ENCODE data around the gene KRT33B.
"Not testable (repeated sequence)": the region's sequence is repeated elsewhere in the genome, so short reads cannot be mapped to it uniquely, and the experiment has no call there.

The KRT33B gene

GRCh38 chr17:41346421-41346820, 23.2 kb downstream of the KRT33B start:
- DNase-seq (ENCODE audit: low spot score) = not testable (repeated sequence)

DNA sequence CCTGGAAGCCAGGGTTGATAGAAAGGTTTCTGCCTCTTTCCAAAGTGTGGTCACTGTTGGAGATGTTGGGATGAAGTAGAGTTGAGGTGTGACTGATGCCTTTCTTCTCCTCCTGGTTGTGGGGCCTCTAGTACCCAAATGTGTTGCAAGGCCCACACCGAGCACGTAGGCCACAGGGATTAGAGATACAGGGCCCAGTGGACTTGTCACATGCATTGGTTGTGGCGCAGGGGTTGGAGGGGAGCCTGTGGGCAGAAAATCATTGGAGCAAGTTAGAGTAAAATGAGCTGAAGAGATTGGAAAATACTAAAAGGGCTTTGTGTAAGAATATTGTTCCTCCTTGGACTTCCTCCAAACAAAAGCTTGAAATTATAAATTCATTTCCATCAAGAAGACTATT, 23.6 kb downstream of the KRT33B start:
- DNase-seq (ENCODE audit: low spot score) = no peak

DNA sequence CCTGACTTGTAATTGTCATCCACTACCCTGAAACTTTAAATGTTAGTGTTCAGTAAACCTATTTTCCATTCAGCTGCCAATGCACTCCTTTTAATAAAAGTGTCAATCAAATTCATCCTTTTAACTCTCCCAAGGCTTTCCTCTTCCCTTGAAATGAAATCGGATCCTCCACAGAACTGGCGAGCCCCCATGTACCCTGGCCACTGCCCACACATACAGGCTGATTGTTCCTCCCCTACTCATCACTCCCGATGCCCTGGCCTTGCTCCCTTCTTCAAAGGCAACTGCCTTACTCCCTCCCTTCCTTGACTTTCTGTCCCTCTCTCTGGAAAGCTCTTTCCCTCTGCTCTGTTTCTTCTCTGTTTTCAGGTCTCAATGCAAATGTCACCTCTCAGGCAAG, 26.6 kb downstream of the KRT33B start:
- no peak for DNase-seq (ENCODE audit: low spot score)

- no peak for DNase-seq (ENCODE audit: low spot score)
These were observed 28.4 kb downstream of the KRT33B start for GRCh38 chr17:41340934-41341861.

DNA sequence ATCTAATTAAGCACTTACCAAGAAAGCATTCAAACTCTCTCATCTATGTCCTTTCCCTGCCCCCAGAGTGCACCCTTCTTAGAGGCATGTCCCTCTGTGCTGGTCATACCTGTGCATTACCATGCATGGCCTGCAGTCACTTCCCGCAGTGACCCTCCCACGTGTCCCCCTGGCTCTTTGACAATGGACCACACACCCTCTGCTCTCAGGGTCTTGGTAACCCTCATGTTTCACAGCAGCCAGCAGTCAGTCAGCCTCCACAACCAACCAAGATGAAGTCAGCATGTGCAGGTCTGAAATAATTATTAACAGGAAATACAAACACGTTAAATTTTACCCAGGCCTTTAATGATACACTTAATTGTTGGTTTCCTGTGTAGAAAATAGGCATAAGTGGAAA, 29.1 kb downstream of the KRT33B start:
- DNase-seq (ENCODE audit: low spot score) = no peak

- no peak for DNase-seq (ENCODE audit: low spot score)
These were observed 29.9 kb downstream of the KRT33B start for GRCh38 chr17:41339571-41340172.

DNA sequence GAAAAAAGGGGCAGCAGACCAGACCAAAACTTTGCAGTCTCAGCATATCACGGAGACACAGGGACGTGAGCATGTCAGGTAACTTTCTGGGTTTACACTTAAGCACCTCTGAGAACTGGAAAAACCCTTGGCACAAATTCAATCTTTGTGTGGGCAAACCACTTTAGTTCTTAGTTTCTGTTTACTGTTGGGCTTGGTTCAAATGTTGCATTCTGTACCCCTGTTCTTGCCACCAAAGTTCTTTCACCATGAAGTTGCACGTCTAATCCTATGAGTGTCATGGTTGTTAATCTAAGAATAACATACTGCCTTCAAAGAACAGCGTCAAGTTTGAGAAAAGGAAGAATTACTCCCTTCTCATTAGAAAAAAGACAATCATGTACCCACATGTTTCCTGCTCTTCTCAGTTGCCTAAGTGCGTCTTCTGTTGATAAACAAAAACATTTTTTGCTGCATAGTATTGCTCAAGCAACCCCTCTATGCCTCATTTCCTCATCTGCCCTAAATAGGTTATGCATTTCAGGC, 30.6 kb downstream of the KRT33B start:
- DNase-seq (ENCODE audit: low spot score) = no peak

DNA sequence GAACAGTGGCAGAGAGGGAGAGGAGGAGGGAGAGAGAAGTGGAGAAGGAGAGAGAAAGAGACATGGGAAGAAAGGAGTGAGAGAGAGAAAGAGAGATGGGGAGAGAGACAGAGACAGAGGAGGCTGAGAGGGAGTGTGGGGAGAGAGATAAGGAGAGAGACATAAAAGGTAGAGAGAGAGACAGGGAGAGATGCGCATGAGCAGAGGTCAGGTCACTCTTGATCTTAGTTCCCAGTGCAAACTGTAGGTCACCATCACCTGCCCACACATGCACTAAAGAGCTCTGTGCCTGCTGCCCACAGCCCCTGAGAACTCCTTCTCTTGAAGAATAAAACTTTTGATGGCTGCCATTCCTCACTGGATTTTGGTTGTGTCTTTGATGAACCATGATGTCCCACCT, 33.9 kb downstream of the KRT33B start:
- DNase-seq (ENCODE audit: low spot score) = no peak

DNA sequence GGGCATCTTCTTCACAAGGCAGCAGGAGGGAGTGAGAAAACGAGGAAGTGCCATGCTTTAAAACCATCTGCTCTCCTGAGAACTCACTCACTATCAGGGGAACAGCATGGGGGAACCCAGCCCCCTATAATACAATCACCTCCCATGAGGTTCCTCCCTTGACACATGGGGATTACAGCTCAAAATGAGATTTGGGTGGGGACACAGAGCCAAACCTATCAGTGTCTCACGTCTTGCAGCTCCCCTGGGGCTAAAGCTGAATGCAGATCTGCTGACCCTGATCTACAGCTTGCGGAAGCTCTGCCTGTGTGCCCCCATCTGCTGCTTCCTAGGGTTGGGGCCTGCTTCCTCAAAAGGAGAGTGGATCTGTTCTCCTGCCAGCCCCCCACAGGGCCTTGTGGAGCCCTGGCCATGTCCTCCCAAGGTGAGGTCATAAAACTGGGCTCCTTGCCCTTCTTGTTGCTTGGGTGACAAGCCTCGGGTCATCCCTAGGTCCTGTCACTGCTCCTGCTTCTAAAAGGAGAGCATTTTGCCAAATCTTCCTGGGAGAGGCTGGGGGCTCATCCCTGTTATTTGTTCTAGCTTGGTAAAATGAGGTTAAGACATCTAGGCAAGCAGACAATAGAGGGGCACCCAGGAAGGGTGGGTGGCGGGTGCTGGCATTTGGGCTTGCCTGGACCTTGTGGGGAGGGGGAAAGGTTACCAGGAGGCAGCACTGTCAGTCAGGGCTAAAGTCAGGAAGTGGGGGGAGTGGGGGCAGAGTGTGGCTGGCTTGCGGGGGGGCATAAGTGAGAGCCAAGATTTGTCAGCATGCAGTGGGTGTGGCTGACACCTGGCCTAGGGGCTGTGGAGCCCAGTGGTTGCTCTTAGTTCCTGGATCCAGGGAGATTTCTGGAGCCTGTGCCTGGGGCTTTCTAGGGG, 35.0 kb downstream of the KRT33B start:
- DNase-seq (ENCODE audit: low spot score) = no peak

GRCh38 chr17:41333836-41334235, 35.8 kb downstream of the KRT33B start:
- no peak for DNase-seq (ENCODE audit: low spot score)

GRCh38 chr17:41333098-41333497, 36.5 kb downstream of the KRT33B start:
- DNase-seq (ENCODE audit: low spot score) = no peak

GRCh38 chr17:41332239-41332638, 37.4 kb downstream of the KRT33B start:
- DNase-seq (ENCODE audit: low spot score) = no peak

DNA sequence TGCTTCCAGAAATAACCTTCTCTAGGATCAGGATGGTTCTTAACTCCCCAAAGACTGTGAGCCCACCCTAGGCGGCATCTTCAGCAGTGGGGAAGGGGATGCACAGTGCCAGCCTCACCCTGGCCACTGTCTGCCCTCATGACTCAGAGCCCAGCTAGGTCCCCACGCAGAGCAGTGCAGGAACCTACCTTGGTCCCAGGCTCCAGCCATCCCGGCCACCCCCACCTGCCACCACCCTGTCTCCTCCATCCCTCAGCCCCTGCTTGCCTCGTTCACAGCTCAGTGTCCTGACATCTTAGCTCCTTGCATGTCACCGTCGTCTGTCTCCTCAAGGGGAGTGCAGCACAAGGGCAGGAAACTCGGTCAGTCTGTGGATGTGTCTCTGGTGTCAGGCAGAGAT, 38.0 kb downstream of the KRT33B start:
- DNase-seq (ENCODE audit: low spot score) = no peak

GRCh38 chr17:41329279-41329948, 40.2 kb downstream of the KRT33B start:
- DNase-seq (ENCODE audit: low spot score) = peak; percentile 22

DNA sequence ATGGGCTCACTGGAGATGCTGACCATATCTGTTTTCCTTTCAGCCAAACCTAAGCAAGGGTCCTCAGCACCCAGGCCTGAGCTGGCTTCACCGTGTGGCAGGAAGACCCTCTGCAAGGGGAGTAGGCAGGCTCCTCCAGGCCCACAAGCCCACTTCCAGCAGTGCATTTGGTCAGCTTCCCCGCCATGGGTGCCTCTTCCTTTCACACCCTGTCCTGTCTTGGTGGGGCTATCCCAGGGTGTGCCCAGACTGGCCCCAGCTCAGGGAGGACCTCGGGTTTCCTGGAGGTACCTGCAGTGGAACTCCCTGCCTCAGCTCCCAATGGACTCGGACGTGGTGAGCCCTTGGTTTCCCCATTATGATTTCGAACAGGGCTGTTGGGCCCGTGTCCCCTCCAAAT, 41.4 kb downstream of the KRT33B start:
- no peak for DNase-seq (ENCODE audit: low spot score)

DNA sequence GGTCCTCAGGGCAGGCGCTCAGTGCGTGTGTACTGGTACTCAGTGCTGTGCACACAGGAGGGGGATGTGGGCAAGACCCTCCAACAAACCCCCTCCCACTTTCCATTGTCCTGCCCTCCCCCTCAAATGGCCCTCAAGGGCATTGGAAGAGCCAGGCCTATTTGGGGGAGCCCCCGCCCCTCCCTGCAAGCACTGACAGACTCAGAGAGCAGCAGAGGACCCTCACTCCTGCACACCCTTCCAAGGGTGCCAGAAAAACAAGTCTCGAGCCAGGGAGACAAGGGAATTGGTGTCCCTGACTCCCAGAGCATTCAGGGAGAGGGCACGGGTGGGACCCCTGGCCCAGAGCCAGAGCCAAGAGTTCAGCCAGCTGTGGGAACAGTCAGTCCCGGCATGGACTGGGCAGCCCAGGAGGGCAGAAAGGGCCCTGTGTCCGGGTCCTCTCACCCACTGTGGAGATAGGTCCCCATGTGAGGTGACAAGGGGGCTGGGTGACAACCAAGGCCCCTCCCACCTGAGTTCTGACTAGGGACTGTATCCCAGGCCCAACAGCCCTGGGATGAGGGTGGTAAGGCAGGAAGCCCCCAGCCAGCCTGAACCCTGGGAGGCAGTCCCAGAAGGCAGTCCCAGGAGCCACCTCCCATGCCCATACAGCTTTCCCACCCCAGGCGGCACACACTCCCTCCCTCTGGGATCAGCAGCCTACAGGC, 42.0 kb downstream of the KRT33B start:
- DNase-seq (ENCODE audit: low spot score) = no peak

DNA sequence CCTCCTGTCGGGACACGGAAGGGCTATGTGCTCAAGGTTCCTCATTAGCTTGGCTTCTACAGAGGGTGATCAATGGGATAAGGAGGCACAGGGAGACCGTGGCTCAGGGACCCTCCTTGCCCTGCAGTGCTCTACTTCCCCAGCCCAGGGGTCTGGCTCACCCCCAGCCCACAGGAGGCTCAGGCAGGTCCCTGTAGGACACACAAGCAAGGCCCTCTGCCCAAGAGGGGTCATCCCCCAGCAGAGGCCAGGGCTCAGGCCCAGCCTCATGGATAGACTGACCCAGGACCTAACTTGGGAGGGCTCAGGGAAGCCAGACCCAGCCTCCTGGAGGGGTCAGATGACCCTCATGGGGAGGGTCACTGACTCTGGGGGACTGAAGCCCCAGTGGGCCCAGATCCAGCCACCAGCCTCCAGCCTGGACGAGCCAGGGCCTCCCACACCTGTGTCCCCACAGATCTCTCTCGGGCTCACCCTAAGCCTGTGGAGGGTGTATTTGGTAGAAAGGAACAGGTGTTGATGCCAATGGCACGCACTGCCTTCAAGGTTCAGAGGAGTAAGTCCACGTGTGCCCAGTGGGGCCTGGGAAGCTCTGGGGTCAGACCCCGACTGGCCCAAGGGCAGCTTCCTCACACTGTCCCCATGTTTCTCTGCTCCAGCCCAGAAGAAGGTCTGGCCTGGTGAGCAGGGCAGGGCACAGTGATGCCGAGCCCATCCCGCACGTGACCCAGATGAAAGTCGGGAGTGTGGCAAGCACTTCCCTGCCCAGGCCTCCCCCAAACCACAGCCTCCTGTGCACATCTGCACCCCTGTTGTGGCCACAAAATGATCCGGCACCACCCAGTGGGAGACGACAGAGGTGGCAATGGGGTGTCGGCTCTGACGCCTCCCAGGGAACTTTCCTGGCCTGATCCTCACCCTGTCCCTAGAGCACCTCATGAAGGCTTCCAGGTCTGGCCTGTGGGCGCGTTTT, 43.2 kb downstream of the KRT33B start:
- no peak for DNase-seq (ENCODE audit: low spot score)

GRCh38 chr17:41325611-41326010, 44.0 kb downstream of the KRT33B start:
- DNase-seq (ENCODE audit: low spot score) = no peak

DNA sequence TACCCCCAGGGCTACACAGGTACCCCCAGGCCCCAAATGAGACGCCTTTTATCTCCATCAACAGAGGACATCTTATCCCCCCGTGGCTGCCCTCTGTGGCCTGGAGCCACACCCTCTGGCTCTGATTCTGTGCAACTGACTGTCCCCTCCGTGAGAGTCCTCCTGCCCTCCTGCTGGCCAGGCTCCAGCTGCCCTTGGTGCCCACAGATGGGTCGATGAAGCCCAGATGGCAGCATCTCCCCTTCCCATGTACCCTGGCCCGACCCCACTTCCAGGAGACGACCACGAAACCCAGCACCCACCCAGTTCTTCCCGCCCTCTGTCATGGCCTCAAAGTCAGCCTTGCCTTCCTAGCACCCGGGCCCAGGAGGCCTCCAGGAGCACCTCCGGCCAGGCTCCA, 44.5 kb downstream of the KRT33B start:
- no peak for DNase-seq (ENCODE audit: low spot score)
